GM21529 (cell line): ENCODE results near the gene SMYD3.
A peak's percentile ranks its signal among the peaks of the same experiment; 100 is the strongest.

Experiments
- ATAC-seq: cut with Tn5 transposase; IDR thresholded peaks from one replicate; pipeline ENCODE4 v1.9.1; 2021; ENCODE audit not compliant: unreplicated experiment

Gene SMYD3

GRCh38 chr1:246189126-246189525 lies 318.0 kb downstream of the SMYD3 start:
- no peak for ATAC-seq

DNA sequence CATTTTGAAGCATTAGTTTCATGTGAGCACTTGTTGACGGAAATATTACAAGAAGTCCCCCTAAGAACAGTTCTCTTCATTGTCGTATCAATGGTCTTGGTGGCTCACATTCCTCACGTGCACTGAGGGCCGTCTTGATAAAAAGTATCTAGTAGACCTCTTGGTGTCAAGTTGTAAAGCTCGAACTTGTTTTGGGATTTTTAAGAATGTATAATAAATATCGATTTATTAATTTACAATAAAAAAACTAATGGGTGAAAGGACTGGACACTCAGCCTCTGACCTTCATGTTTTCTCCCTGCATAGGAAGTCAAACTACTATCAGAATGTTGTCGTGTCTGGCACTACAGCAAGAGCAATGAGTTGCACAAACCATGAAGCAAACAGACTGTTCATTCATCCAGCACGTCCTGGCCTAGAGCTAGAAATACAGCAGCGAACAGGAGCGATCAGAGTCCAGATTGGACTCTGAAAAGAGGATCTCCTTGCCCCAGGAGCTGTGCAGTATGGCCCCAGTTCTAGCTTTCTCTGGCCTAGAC lies 319.2 kb downstream of the SMYD3 start:
- ATAC-seq = no peak

- ATAC-seq = no peak
Measured at GRCh38 chr1:246184503-246184902, 322.6 kb downstream of the SMYD3 start.

DNA sequence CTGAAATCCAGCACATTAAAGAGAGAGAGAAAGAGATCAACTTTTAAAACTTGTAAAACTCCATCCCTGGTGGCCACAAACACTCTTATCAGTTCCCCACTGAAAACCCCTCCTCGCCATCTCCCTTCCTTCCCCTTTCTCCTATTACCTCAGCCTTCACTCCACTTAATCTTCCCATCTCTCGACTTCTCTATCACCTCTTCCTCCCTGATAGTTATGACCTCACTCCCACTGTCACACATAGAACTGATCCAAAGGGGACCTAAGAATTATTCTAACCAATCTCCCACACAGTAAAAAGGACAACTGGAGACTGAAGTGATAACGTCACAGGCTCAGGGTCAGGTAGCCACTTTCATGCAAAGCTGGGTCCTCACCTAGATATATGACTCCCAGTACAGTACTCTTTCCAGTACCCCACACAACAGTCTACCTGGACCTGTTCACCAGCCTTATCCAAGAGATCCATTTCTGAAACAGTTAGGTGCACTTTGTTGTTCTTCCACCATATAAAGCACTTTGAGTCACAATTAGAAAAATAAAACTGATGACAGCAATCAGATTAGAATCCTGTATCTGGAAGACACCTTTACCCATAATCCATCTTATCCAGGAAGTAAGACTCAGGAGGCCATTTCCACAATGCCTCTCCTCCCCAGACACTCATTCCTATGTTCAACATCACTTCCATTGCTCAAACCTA lies 324.8 kb downstream of the SMYD3 start:
- no peak for ATAC-seq

- ATAC-seq = no peak
Measured at GRCh38 chr1:246181241-246181640, 325.8 kb downstream of the SMYD3 start.

GRCh38 chr1:246179401-246179800 lies 327.7 kb downstream of the SMYD3 start:
- ATAC-seq = no peak

DNA sequence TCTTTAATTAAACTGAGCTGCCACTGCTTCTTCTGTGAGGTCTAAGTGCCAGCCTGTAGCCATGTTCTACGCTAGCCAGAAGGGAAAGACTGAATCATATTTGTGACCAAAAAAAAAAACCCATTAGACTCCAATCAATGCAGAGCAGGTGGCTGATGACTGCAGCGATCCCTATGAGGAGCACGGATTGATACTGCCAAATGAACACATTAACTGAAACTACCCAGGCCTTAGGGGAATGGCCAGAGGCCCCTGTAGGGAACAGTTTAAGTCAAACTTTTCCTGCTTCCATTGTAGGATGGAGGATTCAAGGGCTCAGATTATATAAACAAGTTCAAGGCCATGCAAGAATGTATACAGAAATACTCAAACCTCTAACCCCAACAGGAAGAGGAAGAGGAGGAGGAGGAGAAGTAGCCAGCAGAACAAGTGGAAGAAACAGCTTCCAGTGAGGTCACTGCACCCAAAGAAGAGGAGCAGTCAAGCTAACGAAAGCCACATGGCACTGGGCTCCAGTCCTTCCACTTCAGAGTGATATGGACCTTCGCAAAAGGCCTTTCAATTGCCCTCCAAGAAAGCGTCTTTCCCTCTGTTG lies 328.3 kb downstream of the SMYD3 start:
- ATAC-seq = no peak

DNA sequence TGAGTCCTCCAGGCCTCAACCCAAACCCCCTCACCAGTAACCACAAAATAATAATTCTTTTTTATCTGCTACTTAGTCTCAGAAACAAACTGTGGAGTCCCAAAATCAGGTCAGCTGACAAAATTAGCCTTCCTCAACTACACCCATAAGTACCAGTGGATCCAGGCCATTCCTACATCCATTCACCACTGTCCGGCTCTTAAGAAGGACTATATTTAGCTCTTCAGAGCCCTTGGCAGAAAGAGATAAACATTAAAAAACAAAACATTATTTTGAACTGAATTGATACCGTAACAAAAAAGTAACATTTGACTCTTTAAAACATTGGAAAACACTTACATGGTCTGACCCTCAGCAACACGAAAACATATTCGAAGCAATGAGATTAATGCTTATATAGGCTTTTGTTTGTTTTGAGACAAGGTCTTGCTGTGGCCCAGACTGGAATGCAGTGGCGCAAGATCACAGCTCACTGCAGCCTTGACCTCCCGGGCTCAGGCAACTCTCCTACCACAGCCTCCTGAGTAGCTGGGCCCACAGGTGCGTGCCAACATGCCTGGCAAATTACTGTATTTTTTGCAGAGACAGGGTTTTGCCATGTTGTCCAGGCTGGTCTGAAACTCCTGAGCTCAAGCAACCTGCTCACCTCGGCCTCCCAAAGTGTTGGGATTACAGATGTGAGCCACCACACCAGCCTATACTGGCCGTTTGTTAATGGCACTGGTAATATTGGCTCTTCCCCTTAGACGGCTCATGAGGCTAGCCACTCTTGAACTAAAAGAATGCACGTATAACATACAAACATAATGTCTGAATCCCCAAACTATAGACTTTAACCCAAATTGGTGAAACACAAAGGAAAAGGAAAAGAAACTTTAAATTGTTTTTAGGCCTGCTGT lies 330.7 kb downstream of the SMYD3 start:
- no peak for ATAC-seq

DNA sequence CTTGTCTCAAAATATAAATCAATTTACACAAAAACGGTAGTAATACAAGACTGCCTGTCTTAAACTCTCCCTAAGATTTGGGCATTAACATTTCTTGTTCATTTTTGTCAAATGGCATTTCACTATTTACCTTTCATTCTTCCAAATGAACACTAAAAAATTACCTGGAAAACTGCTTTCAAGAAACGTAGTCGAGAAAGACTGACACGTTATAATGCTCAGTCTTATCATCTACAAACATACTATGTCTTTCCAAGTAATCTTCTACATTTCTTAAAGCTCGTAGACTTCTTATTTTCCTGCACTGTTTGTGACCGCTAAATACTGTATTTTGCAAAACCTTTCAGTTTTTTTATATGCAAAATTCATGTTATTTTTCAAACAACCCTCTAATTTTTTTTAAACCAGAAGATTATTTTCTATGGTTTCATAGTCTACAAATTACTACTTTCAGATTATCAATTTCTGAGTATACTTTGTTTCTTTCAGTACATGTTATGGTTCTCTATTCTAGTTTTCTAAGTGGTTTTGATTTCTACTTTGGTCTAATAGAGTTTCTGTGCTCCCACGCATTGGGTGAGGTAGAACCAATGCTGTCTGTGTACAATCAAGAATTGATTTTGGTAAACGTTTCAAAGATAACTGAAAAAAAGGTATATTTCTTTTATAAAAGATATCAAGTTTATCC lies 336.4 kb downstream of the SMYD3 start:
- peak; percentile 94 for ATAC-seq

GRCh38 chr1:246169486-246169885 lies 337.6 kb downstream of the SMYD3 start:
- ATAC-seq = no peak

- no peak for ATAC-seq
Measured at GRCh38 chr1:246169019-246169418, 338.1 kb downstream of the SMYD3 start.

GRCh38 chr1:246166841-246167240 lies 340.2 kb downstream of the SMYD3 start:
- no peak for ATAC-seq

- ATAC-seq = no peak
Measured at GRCh38 chr1:246165826-246166709, 341.0 kb downstream of the SMYD3 start.

- no peak for ATAC-seq
Measured at GRCh38 chr1:246164764-246165163, 342.3 kb downstream of the SMYD3 start.

DNA sequence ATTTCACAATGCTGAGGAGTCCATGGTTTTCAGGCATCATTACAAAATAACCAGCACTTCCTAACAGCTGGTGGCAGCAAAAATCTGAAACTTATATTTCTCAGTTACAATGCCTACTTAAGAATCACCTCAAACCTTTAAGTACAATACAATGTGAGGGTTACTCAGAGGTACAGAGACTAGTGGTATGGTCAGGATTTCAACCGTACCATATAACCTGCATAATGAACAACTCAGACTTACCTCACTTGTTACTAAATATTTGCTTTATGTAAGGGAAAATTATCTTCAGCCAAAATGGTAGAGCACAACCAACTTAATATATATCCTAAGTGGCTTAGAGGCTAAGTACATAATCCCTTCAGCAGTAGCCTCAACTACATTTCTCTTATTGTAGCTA lies 344.5 kb downstream of the SMYD3 start:
- ATAC-seq = no peak

DNA sequence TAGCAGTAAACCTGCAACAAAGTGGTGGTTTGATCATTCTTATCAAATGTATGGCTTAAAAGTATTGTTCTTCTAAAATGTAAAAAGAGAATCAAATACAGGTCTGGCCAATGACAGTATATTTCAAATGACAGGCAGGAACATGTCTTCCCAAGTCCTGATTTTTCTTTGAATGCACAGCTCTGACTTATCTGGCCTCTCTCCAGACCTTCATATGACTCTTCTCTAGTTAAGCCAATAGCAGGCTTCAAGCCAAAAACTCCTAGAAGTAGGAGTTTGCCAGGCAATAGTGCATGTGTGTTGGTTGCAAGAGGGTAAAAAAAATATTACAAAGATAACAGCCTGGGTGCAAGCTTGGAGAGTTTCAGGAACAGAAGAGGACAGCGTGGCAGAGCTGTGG lies 345.5 kb downstream of the SMYD3 start:
- ATAC-seq = no peak

DNA sequence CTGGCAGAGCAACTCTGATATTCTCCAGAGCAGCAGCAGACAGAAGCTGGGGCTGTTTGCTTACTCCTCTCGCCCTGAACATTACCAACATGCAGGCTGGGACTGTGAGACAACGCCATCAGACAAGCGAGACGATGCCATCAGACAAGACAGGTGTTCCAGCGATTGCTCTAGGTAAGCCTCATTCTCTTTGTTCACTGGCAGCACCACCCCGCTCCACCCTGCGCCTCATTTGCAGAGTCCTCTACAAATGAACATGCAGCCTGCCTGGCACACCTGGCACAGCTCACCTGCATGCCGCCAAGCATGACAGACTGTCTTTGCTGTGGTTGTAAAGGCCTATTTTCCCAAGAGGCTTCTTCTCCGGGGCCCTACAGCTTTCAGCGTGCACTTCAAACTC lies 346.2 kb downstream of the SMYD3 start:
- no peak for ATAC-seq

DNA sequence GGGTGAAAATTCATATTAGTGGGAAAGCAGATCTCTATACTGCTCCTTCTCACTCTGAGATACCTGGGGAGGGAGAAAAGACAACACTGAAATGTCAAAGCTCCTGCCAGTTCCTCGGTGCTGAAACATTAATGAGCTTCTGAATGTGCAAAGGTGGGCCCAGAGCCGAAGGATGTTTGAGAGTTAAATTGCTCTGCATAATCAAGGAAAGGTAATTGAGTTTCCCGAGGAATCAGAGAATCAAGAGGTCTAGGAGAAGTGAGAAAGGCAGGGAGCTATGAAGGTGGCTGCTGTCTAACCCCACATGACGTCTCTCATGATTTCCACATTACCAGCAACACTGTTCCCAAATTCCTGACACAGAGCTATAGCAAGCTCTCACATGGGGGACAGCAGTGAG lies 346.7 kb downstream of the SMYD3 start:
- ATAC-seq = no peak

GRCh38 chr1:246159279-246160227 lies 347.5 kb downstream of the SMYD3 start:
- no peak for ATAC-seq
